Kidney glomerular epithelial cell (primary cell): ENCODE data around the gene SUPT6H.
A peak's percentile ranks its signal among the peaks of the same experiment; 100 is the strongest.
"Not testable (repeated sequence)": the region's sequence is repeated elsewhere in the genome, so short reads cannot be mapped to it uniquely, and the experiment has no call there.

Experiments used
- DNase-seq: peaks from one replicate; lab custom pipeline; 2025; lab: John Stamatoyannopoulos, UW

The SUPT6H gene

GRCh38 chr17:28719021-28719433, 57.0 kb downstream of the SUPT6H start:
- no peak for DNase-seq

GRCh38 chr17:28720247-28720996, 58.4 kb downstream of the SUPT6H start:
- DNase-seq: no peak

GRCh38 chr17:28720997-28721329, 59.0 kb downstream of the SUPT6H start:
- DNase-seq: not testable (repeated sequence)

GRCh38 chr17:28722417-28723158, 60.6 kb downstream of the SUPT6H start:
- no peak for DNase-seq

- no peak for DNase-seq
These were observed 61.3 kb downstream of the SUPT6H start for GRCh38 chr17:28723159-28723835.

- not testable (repeated sequence) for DNase-seq
These were observed 62.0 kb downstream of the SUPT6H start for GRCh38 chr17:28723836-28724499.

GRCh38 chr17:28724500-28725165, 62.6 kb downstream of the SUPT6H start:
- DNase-seq: no peak

GRCh38 chr17:28725166-28725659, 63.2 kb downstream of the SUPT6H start:
- DNase-seq: peak; percentile 73

GRCh38 chr17:28725660-28726225, 63.7 kb downstream of the SUPT6H start:
- no peak for DNase-seq

GRCh38 chr17:28726226-28726626, 64.2 kb downstream of the SUPT6H start, which contains the start of gene TLCD1:
TSS of gene TLCD1 (minus strand) at chr17:28726233. CDS start at chr17:28726097, 136 bp downstream.
- DNase-seq: no peak

- peak; percentile 99 for DNase-seq
These were observed 64.9 kb downstream of the SUPT6H start for GRCh38 chr17:28726627-28727491.

GRCh38 chr17:28728364-28729200, 66.6 kb downstream of the SUPT6H start, which contains the start of gene NEK8:
TSS of gene NEK8 (plus strand) at chr17:28728788. CDS start at chr17:28728814, 26 bp downstream.
- peak; percentile 87 for DNase-seq

- DNase-seq: no peak
These were observed 67.9 kb downstream of the SUPT6H start for GRCh38 chr17:28729950-28730330.

- DNase-seq: no peak
These were observed 71.3 kb downstream of the SUPT6H start for GRCh38 chr17:28733346-28733745.

- no peak for DNase-seq
These were observed 72.8 kb downstream of the SUPT6H start for GRCh38 chr17:28734712-28735241.

GRCh38 chr17:28735242-28735722, 73.3 kb downstream of the SUPT6H start:
- no peak for DNase-seq

- not testable (repeated sequence) for DNase-seq
These were observed 74.1 kb downstream of the SUPT6H start for GRCh38 chr17:28735913-28736769.

- no peak for DNase-seq
These were observed 75.3 kb downstream of the SUPT6H start for GRCh38 chr17:28737316-28737715.
